Measurements from ENCODE around the gene ZNF605. TPM values are rescaled to one million over a fixed set of nuclear protein-coding genes. Genes with fewer than 3 reads are reported as not detected.
"Not testable (repeated sequence)": the region's sequence is repeated elsewhere in the genome, so short reads cannot be mapped to it uniquely, and the experiment has no call there.

The ZNF605 gene
- total and polyA plus RNA-seq, 2 of the 4 experiments (the other 2 are of a cell fraction): 3.6 to 9.9 TPM

DNA sequence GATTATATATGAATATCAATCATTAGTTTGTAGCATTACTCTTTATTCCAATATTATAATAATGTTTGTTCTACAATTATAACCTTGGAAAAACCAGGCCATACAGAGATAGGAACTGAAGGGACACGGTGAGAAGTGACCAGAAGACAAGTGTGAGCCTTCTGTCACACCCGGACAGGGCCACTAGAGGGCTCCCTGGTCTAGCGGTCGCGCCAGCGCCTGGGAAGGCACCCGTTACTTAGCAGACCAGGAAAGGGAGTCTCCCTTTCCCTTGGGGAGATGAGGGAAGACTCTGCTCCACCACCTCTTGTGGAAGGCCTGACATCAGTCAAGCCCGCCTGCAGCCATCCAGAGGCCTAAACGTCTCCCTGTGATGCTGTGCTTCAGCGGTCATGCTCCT is 7.8 kb upstream of the ZNF605 start:
- H2BK120ac ChIP-seq (ENCODE audit: low read depth, low read length); BruUV-seq (replicated peaks); H4K20me1 ChIP-seq (ENCODE audit: insufficient read depth, low read length); H2AFZ ChIP-seq (replicated peaks; ENCODE audit: low read length, poor library complexity); DNase-seq; H3K27me3 ChIP-seq (ENCODE audit: control insufficient read depth, insufficient read depth, low read length); intact Hi-C loops (cut with micrococcal nuclease); H2BK20ac ChIP-seq (ENCODE audit: low read depth, low read length); H4K8ac ChIP-seq (ENCODE audit: low read depth in 2 of 2, low read length in 2 of 2); H4K91ac ChIP-seq (ENCODE audit: insufficient read depth, low read depth, low read length); POLR2A ChIA-PET (ENCODE audit: unreplicated experiment); H2AK9ac ChIP-seq (replicated peaks; ENCODE audit: low read depth, low read length, poor library complexity); H2BK5ac ChIP-seq (ENCODE audit: low read depth, low read length, poor library complexity, severe bottlenecking); CTCF ChIA-PET; H3K4ac ChIP-seq (ENCODE audit: low read depth, low read length); H2AK5ac ChIP-seq (ENCODE audit: low read depth, low read length); H3K9ac ChIP-seq (ENCODE audit: low read depth, low read length); H3K56ac ChIP-seq (ENCODE audit: extremely low read depth, insufficient read depth, low read length); H3K18ac ChIP-seq (ENCODE audit: low read depth, low read length); H3K79me1 ChIP-seq (ENCODE audit: low read depth in 1 of 2, low read length in 2 of 2); H3K14ac ChIP-seq (replicated peaks; ENCODE audit: low read depth, low read length); H3K27ac ChIP-seq (ENCODE audit: insufficient read depth, low read length); ATAC-seq (ENCODE audit: low read depth); H3K23ac ChIP-seq (ENCODE audit: low read depth, low read length); H3K4me2 ChIP-seq (ENCODE audit: low read depth, low read length); in situ Hi-C loops (cut with MboI; ENCODE audit: low sequenced_read_pairs); H3K36me3 ChIP-seq (ENCODE audit: control insufficient read depth, insufficient read depth, low read length); H3K9me1 ChIP-seq (ENCODE audit: insufficient read depth, low read length); H4K5ac ChIP-seq (ENCODE audit: low read depth, low read length); H3K4me1 ChIP-seq (ENCODE audit: control insufficient read depth, insufficient read depth, low read length); H2BK15ac ChIP-seq (ENCODE audit: low read depth, low read length); H3K4me3 ChIP-seq (ENCODE audit: insufficient read depth, low read depth, low read length); dilution Hi-C loops (cut with HindIII; ENCODE audit: low sequenced_read_pairs, unreplicated experiment): not testable (repeated sequence)
- WGBS, 2 experiments (ENCODE audit: extremely low coverage in 2 of 2, insufficient read length in 1 of 2): no CpG with 5 or more reads among the region's 10 CpGs
- TF ChIP-seq, protein P1, sequence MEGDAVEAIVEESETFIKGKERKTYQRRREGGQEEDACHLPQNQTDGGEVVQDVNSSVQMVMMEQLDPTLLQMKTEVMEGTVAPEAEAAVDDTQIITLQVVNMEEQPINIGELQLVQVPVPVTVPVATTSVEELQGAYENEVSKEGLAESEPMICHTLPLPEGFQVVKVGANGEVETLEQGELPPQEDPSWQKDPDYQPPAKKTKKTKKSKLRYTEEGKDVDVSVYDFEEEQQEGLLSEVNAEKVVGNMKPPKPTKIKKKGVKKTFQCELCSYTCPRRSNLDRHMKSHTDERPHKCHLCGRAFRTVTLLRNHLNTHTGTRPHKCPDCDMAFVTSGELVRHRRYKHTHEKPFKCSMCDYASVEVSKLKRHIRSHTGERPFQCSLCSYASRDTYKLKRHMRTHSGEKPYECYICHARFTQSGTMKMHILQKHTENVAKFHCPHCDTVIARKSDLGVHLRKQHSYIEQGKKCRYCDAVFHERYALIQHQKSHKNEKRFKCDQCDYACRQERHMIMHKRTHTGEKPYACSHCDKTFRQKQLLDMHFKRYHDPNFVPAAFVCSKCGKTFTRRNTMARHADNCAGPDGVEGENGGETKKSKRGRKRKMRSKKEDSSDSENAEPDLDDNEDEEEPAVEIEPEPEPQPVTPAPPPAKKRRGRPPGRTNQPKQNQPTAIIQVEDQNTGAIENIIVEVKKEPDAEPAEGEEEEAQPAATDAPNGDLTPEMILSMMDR (conservative IDR thresholded peaks at IDR 0.05; ENCODE audit: low read depth, low read length): peak; percentile 15; the same call in 1 of the 2 replicates
- H3K9me3 ChIP-seq (ENCODE audit: control insufficient read depth, insufficient read depth, low read length): peaks cover 32% of the 10 kb centered on the region

DNA sequence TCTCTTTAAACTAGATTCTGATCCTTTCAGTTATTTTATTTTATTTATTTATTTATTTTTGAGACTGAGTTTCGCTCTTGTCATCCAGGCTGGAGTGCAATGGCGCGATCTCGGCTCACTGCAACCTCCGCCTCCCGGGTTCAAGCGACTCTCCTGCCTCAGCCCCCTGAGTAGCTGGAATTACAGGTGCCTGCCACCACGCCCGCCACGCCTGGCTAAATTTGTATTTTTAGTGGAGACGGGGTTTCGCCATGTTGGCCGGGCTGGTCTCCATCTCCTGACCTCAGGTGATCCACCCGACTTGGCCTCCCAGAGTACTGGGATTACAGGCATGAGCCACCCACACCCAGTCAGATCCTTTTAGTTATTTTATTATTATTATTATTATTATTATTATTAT is 5.7 kb upstream of the ZNF605 start:
- H2BK120ac ChIP-seq (ENCODE audit: low read depth, low read length); CTCF ChIA-PET; dilution Hi-C loops (cut with HindIII; ENCODE audit: low sequenced_read_pairs, unreplicated experiment); H3K4me2 ChIP-seq (ENCODE audit: low read depth, low read length); H3K18ac ChIP-seq (ENCODE audit: low read depth, low read length); H4K91ac ChIP-seq (ENCODE audit: insufficient read depth, low read depth, low read length); ATAC-seq (ENCODE audit: low read depth); H2BK5ac ChIP-seq (ENCODE audit: low read depth, low read length, poor library complexity, severe bottlenecking); H4K8ac ChIP-seq (ENCODE audit: low read depth in 2 of 2, low read length in 2 of 2); H2BK15ac ChIP-seq (ENCODE audit: low read depth, low read length); H3K36me3 ChIP-seq (ENCODE audit: control insufficient read depth, insufficient read depth, low read length); H3K14ac ChIP-seq (replicated peaks; ENCODE audit: low read depth, low read length); intact Hi-C loops (cut with micrococcal nuclease); H3K27ac ChIP-seq (ENCODE audit: insufficient read depth, low read length); BruUV-seq (replicated peaks); H2BK20ac ChIP-seq (ENCODE audit: low read depth, low read length); in situ Hi-C loops (cut with MboI; ENCODE audit: low sequenced_read_pairs); H3K56ac ChIP-seq (ENCODE audit: extremely low read depth, insufficient read depth, low read length); H3K27me3 ChIP-seq (ENCODE audit: control insufficient read depth, insufficient read depth, low read length); H3K9ac ChIP-seq (ENCODE audit: low read depth, low read length); H3K23ac ChIP-seq (ENCODE audit: low read depth, low read length); H2AK9ac ChIP-seq (replicated peaks; ENCODE audit: low read depth, low read length, poor library complexity); DNase-seq; H3K9me1 ChIP-seq (ENCODE audit: insufficient read depth, low read length); H3K79me1 ChIP-seq (ENCODE audit: low read depth in 1 of 2, low read length in 2 of 2); H3K4ac ChIP-seq (ENCODE audit: low read depth, low read length); H2AK5ac ChIP-seq (ENCODE audit: low read depth, low read length); H4K20me1 ChIP-seq (ENCODE audit: insufficient read depth, low read length); H4K5ac ChIP-seq (ENCODE audit: low read depth, low read length); H3K4me1 ChIP-seq (ENCODE audit: control insufficient read depth, insufficient read depth, low read length); H2AFZ ChIP-seq (replicated peaks; ENCODE audit: low read length, poor library complexity); POLR2A ChIA-PET (ENCODE audit: unreplicated experiment); H3K4me3 ChIP-seq (ENCODE audit: insufficient read depth, low read depth, low read length): not testable (repeated sequence)
- peaks cover 18% of the 10 kb centered on the region for H3K9me3 ChIP-seq (ENCODE audit: control insufficient read depth, insufficient read depth, low read length)
- no CpG with 5 or more reads among the region's 14 CpGs for WGBS, 2 experiments (ENCODE audit: extremely low coverage in 2 of 2, insufficient read length in 1 of 2)

All from IMR-90 (cell line).